GM19397 (cell line): ENCODE measurements around the gene LONRF3.
"Not testable (repeated sequence)": the region's sequence is repeated elsewhere in the genome, so short reads cannot be mapped to it uniquely, and the experiment has no call there.

ENCODE experiments used
- ATAC-seq: cut with Tn5 transposase; IDR thresholded peaks from one replicate; pipeline ENCODE4 v1.9.1; 2021; ENCODE audit warnings: mild to moderate bottlenecking, moderate library complexity; ENCODE audit not compliant: unreplicated experiment

LONRF3 gene

GRCh38 chrX:118983513-118983912, 9.1 kb downstream of the LONRF3 start:
- ATAC-seq: no peak

GRCh38 chrX:118988911-118989310, 14.5 kb downstream of the LONRF3 start:
- ATAC-seq: no peak

GRCh38 chrX:118989886-118990285, 15.5 kb downstream of the LONRF3 start:
- no peak for ATAC-seq

- ATAC-seq: no peak
These were observed 16.3 kb downstream of the LONRF3 start for GRCh38 chrX:118990512-118991227.

GRCh38 chrX:118992441-118993121, 18.2 kb downstream of the LONRF3 start:
- not testable (repeated sequence) for ATAC-seq

- no peak for ATAC-seq
These were observed 29.0 kb downstream of the LONRF3 start for GRCh38 chrX:119003462-119003861.

DNA sequence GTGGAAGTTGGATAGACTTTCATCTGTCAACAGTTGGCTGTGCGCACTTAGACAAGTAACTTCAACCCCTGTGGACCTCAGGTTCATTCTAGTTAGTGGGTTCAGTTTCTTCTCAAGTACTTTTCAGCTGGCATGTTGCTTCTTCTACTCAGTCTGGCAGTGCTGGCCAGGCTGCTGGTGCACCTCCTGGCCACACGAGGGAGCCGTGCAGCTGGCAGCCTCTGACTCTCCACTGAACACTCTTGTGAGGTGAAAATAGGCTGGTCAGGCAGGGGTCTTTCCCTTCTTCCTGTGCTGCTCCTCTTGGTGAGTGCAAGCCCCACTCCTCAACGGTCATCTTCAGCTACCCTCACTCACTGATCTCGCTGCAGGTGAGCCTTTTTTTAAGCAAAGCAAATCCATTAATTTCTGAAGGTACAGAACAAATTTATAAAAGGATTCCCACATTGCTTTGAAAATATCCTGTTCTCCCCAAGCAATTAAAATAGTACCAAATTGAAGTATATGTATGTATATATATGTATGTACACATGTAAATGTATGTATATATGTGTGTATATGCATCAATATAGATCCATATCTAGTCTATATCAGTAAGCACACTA, 30.6 kb downstream of the LONRF3 start:
- ATAC-seq: peak; percentile 87

- ATAC-seq: no peak
These were observed 32.9 kb downstream of the LONRF3 start for GRCh38 chrX:119007189-119007770.

GRCh38 chrX:119008110-119008744, 33.8 kb downstream of the LONRF3 start:
- no peak for ATAC-seq

DNA sequence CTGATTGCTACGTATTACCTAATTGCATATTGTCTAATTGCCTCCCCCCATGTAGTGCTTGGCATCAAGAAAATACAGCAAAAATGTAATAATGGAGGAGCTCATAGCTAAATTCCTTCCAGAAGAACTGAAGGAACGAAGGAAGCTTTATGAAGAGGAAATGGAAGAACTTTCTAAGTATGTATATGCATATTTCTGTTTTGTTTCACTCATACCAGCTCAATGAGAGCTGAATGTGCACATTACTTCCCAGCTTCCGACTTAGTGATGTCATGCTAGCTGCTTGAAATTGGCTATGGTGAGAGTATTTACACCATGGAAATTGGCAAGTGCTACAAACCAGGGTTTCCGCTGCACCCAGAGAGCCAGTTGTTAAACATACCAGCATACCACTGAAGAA, 34.7 kb downstream of the LONRF3 start:
- no peak for ATAC-seq

GRCh38 chrX:119010491-119010890, 36.1 kb downstream of the LONRF3 start:
- ATAC-seq: no peak

DNA sequence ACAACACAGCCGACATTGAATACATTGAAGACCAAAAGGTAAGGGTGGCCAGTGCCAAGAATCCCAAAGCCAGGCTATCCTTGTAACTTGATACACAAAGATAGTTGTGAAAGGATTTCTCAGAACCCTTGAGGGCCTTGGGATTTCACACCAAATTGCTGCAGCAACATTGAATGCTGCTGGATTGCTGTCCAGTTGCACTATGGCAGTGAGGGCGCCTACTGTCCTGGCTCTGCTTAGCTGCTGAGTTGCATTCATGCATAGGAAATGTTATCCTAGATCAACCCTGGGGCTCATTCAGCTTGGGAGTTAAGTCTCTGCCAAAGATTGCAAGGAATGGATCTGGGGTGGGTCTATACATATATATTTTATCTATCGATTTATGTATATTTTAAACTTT, 38.7 kb downstream of the LONRF3 start:
- ATAC-seq: no peak

- peak; percentile 95 for ATAC-seq
These were observed 41.2 kb downstream of the LONRF3 start for GRCh38 chrX:119015407-119016237.

DNA sequence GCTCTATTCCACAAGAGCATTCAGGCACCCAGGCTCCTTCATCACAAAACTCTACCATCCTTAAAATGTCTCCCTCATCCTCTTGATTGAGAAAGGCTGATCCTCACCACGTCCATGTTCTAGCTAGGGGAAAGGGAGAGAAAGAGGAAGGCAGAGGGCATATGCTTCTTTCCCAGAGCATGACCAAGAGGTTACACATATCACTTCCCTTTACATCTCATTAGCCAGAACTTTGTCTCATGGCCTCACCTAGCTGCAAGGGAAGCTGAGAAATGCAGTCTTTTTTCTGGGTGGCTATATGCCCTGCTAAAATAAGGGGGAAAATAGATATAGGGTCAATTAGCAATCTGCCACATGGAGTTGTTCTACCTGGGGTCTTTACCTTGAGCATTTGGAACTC, 42.7 kb downstream of the LONRF3 start:
- ATAC-seq: no peak

- ATAC-seq: no peak
These were observed 51.5 kb downstream of the LONRF3 start for GRCh38 chrX:119025900-119026299.

DNA sequence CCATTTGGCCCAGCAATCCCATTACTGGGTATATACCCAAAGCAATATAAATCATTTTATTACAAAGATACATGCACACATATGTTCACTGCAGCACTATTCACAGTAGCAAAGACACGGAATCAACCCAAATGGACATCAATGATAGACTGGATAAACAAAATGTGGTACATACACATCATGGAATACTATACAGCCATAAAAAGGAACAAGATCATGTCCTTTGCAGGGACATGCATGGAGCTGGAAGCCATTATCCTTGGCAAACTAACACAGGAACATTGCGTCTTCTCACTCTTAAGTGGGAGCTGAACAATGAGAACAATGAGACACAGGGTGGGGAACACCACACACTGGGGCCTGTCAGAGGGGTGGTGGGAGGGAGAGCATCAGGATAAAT, 51.9 kb downstream of the LONRF3 start:
- ATAC-seq: not testable (repeated sequence)

GRCh38 chrX:119027960-119028732, 53.7 kb downstream of the LONRF3 start:
- not testable (repeated sequence) for ATAC-seq

GRCh38 chrX:119028733-119029330, 54.4 kb downstream of the LONRF3 start:
- ATAC-seq: no peak

- not testable (repeated sequence) for ATAC-seq
These were observed 55.2 kb downstream of the LONRF3 start for GRCh38 chrX:119029656-119030055.
